Measurements from ENCODE around the gene MLLT11. TPM values are rescaled to one million over a fixed set of nuclear protein-coding genes. Genes with fewer than 3 reads are reported as not detected.
"Not testable (repeated sequence)": the region's sequence is repeated elsewhere in the genome, so short reads cannot be mapped to it uniquely, and the experiment has no call there.

MLLT11 gene
- total RNA-seq, 1 experiment from 2014 or later, result 5.0 TPM

DNA sequence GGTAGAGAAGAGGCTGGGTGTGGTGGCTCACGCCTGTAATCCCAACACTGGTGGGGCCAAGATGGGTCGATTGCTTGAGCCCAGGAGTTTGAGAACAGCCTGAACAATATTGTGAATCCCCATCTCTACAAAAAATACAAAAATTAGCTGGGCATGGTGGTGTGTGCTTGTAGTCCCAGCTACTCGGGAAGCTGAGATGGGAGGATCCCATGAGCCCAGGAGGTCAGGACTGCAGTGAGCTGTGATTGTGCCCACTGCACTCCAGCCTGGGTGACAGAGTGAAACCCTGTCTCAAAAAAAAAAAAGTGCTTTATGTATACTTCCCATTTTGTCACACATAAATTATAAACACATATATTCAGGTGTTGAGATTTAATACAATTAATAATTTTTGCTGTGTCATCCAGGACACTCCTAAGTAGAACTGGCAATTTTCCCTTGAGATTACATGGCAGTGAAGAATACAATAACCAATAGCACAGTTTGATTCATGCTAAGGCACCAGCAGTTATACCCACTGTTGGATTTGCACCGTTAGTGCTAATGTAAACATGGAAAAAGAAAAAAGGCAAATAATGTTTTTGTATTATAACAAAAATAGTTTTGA lies 25.9 kb downstream of the MLLT11 start:
- DNase-seq (ENCODE audit: low read depth, low spot score) (no peak), ATAC-seq (no peak)
- POLR2A ChIA-PET, result no interaction called here
- Histone ChIP-seq H3K27me3 (ENCODE audit: control insufficient read depth, insufficient read depth, low read length) (no peaks in the 10 kb centered on the region), H3K9me3 (ENCODE audit: control insufficient read depth, insufficient read depth, low read depth, low read length) (no peaks in the 10 kb centered on the region), H3K27ac (ENCODE audit: low read length) (no peak overlapping the region), H3K36me3 (ENCODE audit: control insufficient read depth, insufficient read depth, low read length) (no peaks in the 10 kb centered on the region), H3K4me3 (ENCODE audit: low read depth in 2 of 2, low read length in 2 of 2) (no peak overlapping the region), H3K4me1 (ENCODE audit: control insufficient read depth, insufficient read depth, low read length) (no peaks in the 10 kb centered on the region)
- in situ Hi-C loops (cut with HindIII; ENCODE audit: low pct_unique_long_range_greater_than_20kb, low sequenced_read_pairs) (no loop called here), intact Hi-C loops (cut with micrococcal nuclease; ENCODE audit: unreplicated experiment) (no loop called here)
- CTCF ChIA-PET, result no interaction called here
- TF ChIP-seq, protein P1, sequence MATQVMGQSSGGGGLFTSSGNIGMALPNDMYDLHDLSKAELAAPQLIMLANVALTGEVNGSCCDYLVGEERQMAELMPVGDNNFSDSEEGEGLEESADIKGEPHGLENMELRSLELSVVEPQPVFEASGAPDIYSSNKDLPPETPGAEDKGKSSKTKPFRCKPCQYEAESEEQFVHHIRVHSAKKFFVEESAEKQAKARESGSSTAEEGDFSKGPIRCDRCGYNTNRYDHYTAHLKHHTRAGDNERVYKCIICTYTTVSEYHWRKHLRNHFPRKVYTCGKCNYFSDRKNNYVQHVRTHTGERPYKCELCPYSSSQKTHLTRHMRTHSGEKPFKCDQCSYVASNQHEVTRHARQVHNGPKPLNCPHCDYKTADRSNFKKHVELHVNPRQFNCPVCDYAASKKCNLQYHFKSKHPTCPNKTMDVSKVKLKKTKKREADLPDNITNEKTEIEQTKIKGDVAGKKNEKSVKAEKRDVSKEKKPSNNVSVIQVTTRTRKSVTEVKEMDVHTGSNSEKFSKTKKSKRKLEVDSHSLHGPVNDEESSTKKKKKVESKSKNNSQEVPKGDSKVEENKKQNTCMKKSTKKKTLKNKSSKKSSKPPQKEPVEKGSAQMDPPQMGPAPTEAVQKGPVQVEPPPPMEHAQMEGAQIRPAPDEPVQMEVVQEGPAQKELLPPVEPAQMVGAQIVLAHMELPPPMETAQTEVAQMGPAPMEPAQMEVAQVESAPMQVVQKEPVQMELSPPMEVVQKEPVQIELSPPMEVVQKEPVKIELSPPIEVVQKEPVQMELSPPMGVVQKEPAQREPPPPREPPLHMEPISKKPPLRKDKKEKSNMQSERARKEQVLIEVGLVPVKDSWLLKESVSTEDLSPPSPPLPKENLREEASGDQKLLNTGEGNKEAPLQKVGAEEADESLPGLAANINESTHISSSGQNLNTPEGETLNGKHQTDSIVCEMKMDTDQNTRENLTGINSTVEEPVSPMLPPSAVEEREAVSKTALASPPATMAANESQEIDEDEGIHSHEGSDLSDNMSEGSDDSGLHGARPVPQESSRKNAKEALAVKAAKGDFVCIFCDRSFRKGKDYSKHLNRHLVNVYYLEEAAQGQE (IDR thresholded peaks at IDR 0.05; ENCODE audit: insufficient read depth in 1 of 2, low read depth in 2 of 2, low read length in 1 of 2), result no peak
- TF ChIP-seq, protein P2, sequence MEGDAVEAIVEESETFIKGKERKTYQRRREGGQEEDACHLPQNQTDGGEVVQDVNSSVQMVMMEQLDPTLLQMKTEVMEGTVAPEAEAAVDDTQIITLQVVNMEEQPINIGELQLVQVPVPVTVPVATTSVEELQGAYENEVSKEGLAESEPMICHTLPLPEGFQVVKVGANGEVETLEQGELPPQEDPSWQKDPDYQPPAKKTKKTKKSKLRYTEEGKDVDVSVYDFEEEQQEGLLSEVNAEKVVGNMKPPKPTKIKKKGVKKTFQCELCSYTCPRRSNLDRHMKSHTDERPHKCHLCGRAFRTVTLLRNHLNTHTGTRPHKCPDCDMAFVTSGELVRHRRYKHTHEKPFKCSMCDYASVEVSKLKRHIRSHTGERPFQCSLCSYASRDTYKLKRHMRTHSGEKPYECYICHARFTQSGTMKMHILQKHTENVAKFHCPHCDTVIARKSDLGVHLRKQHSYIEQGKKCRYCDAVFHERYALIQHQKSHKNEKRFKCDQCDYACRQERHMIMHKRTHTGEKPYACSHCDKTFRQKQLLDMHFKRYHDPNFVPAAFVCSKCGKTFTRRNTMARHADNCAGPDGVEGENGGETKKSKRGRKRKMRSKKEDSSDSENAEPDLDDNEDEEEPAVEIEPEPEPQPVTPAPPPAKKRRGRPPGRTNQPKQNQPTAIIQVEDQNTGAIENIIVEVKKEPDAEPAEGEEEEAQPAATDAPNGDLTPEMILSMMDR (IDR thresholded peaks at IDR 0.05), result no peak
- no peak for TF ChIP-seq TCF7L2 (IDR thresholded peaks at IDR 0.05; ENCODE audit: low read depth, low read length)
- no peak for TF ChIP-seq SIN3A (IDR thresholded peaks at IDR 0.05; ENCODE audit: borderline replicate concordance, insufficient read depth, low read depth, low read length)
- TF ChIP-seq POLR2AphosphoS5 (IDR thresholded peaks at IDR 0.05; ENCODE audit: low read depth, low read length), result no peak
- no TSS peak for BruUV-seq (replicated peaks)

DNA sequence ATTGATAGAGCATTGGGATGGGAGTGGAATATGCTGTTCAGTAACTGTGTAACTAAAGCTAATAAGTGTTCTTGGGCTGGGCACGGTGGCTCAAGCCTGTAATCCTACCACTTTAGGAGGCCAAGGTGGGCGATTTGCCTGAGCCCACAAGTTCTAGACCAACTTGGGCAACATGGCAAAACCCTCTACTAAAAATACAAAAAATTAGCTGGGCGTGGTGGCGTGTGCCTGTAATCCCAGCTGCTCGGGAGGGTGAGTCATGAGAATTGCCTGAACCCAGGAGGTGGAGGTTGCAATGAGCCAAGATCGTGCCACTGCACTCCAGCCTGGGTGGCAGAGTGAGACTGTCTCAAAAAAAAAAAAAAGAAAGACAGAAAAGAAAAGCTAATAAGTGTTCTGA lies 37.2 kb downstream of the MLLT11 start:
- in situ Hi-C loops (cut with HindIII; ENCODE audit: low pct_unique_long_range_greater_than_20kb, low sequenced_read_pairs), result loop anchor here (5.0 kb wide), 1 partner anchor 35 kb away; no protein-coding TSS in a partner anchor
- ChIA-PET CTCF (interaction anchor here (0.9 kb wide), 1 partner anchor 58 kb away, joined by 4 read pairs; no protein-coding TSS in a partner anchor), POLR2A (interaction anchor here (0.7 kb wide), 1 partner anchor 837 kb away, joined by 3 read pairs; no protein-coding TSS in a partner anchor)
- ATAC-seq; DNase-seq (ENCODE audit: low read depth, low spot score); H3K27ac ChIP-seq (ENCODE audit: low read length); H3K27me3 ChIP-seq (ENCODE audit: control insufficient read depth, insufficient read depth, low read length); H3K4me3 ChIP-seq (ENCODE audit: low read depth in 2 of 2, low read length in 2 of 2); intact Hi-C loops (cut with micrococcal nuclease; ENCODE audit: unreplicated experiment); H3K9me3 ChIP-seq (ENCODE audit: control insufficient read depth, insufficient read depth, low read depth, low read length); H3K36me3 ChIP-seq (ENCODE audit: control insufficient read depth, insufficient read depth, low read length); H3K4me1 ChIP-seq (ENCODE audit: control insufficient read depth, insufficient read depth, low read length); BruUV-seq (replicated peaks): not testable (repeated sequence)

DNA sequence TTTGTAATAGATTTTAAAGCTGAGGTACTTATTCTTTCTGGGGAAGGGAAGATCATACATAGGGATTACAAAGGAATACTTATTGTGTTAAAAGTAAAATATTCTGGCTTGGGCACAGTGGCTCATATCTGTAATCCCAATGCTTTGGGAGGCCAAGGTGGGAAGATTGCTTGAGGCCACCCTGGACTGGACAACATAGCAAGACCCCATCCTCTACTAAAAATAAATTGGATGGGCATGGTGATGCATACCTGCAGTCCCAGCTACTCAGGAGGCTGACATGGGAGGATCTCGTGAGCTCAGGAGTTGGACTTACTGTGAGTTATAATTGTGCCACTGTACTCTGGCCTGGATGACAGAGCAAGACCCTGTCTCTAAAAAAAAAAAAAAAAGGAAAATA lies 37.9 kb downstream of the MLLT11 start:
- CTCF ChIA-PET, result interaction anchor here (0.9 kb wide), 1 partner anchor 57 kb away, joined by 4 read pairs; no protein-coding TSS in a partner anchor
- Histone ChIP-seq H3K27me3 (ENCODE audit: control insufficient read depth, insufficient read depth, low read length) (no peaks in the 10 kb centered on the region), H3K4me1 (ENCODE audit: control insufficient read depth, insufficient read depth, low read length) (no peaks in the 10 kb centered on the region), H3K27ac (ENCODE audit: low read length) (no peak overlapping the region), H3K36me3 (ENCODE audit: control insufficient read depth, insufficient read depth, low read length) (no peaks in the 10 kb centered on the region), H3K9me3 (ENCODE audit: control insufficient read depth, insufficient read depth, low read depth, low read length) (no peaks in the 10 kb centered on the region), H3K4me3 (ENCODE audit: low read depth in 2 of 2, low read length in 2 of 2) (no peak overlapping the region)
- POLR2A ChIA-PET, result interaction anchor here (0.7 kb wide), 1 partner anchor 837 kb away, joined by 3 read pairs; no protein-coding TSS in a partner anchor
- no TSS peak for BruUV-seq (replicated peaks)
- ATAC-seq (no peak), DNase-seq (ENCODE audit: low read depth, low spot score) (no peak)
- intact Hi-C loops (cut with micrococcal nuclease; ENCODE audit: unreplicated experiment) (no loop called here), in situ Hi-C loops (cut with HindIII; ENCODE audit: low pct_unique_long_range_greater_than_20kb, low sequenced_read_pairs) (loop anchor here (5.0 kb wide), 1 partner anchor 34 kb away; no protein-coding TSS in a partner anchor)
- TF ChIP-seq, protein P1 (IDR thresholded peaks at IDR 0.05; ENCODE audit: insufficient read depth in 1 of 2, low read depth in 2 of 2, low read length in 1 of 2), result no peak
- TF ChIP-seq SIN3A (IDR thresholded peaks at IDR 0.05; ENCODE audit: borderline replicate concordance, insufficient read depth, low read depth, low read length) (no peak), TCF7L2 (IDR thresholded peaks at IDR 0.05; ENCODE audit: low read depth, low read length) (no peak), POLR2AphosphoS5 (IDR thresholded peaks at IDR 0.05; ENCODE audit: low read depth, low read length) (no peak)
- TF ChIP-seq, protein P2 (IDR thresholded peaks at IDR 0.05), result no peak
